Measurements from ENCODE around the gene PRSS1.

PRSS1 gene

GRCh38 chr7:142787783-142788182, 38.5 kb downstream of the PRSS1 start:
- H3K4me3 ChIP-seq (ENCODE audit: low read length), result no peak overlapping the region
- H3K4me1 ChIP-seq (ENCODE audit: low read length), result peaks cover 15% of the 10 kb centered on the region
- H3K9ac ChIP-seq (ENCODE audit: low read length), result no peak overlapping the region
- H3K36me3 ChIP-seq (replicated peaks; ENCODE audit: low read depth, low read length), result no peaks in the 10 kb centered on the region
- H4K20me1 ChIP-seq (ENCODE audit: insufficient read depth, low read length), result no peaks in the 10 kb centered on the region
- no peaks in the 10 kb centered on the region for H3K79me2 ChIP-seq (ENCODE audit: low read length)
- no peak overlapping the region for H3K27ac ChIP-seq (ENCODE audit: low read length)
- H2AFZ ChIP-seq (ENCODE audit: low read depth, low read length), result no peak overlapping the region
- H3K4me2 ChIP-seq (ENCODE audit: low read length), result no peak overlapping the region
- H3K9me3 ChIP-seq (ENCODE audit: insufficient read depth, low read length), result no peaks in the 10 kb centered on the region
- TF ChIP-seq EZH2phosphoT487 (IDR thresholded peaks at IDR 0.05; ENCODE audit: low read depth), result no peak
- no peaks in the 10 kb centered on the region for H3K27me3 ChIP-seq (ENCODE audit: low read depth, low read length)

- no peaks in the 10 kb centered on the region for H3K27me3 ChIP-seq (ENCODE audit: low read depth, low read length)
- H2AFZ ChIP-seq (ENCODE audit: low read depth, low read length), result no peak overlapping the region
- no peak for TF ChIP-seq EZH2phosphoT487 (IDR thresholded peaks at IDR 0.05; ENCODE audit: low read depth)
- TF ChIP-seq, protein P1, sequence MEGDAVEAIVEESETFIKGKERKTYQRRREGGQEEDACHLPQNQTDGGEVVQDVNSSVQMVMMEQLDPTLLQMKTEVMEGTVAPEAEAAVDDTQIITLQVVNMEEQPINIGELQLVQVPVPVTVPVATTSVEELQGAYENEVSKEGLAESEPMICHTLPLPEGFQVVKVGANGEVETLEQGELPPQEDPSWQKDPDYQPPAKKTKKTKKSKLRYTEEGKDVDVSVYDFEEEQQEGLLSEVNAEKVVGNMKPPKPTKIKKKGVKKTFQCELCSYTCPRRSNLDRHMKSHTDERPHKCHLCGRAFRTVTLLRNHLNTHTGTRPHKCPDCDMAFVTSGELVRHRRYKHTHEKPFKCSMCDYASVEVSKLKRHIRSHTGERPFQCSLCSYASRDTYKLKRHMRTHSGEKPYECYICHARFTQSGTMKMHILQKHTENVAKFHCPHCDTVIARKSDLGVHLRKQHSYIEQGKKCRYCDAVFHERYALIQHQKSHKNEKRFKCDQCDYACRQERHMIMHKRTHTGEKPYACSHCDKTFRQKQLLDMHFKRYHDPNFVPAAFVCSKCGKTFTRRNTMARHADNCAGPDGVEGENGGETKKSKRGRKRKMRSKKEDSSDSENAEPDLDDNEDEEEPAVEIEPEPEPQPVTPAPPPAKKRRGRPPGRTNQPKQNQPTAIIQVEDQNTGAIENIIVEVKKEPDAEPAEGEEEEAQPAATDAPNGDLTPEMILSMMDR (IDR thresholded peaks at IDR 0.05; ENCODE audit: low read depth, low read length), result no peak
- H3K4me2 ChIP-seq (ENCODE audit: low read length), result no peak overlapping the region
- no peaks in the 10 kb centered on the region for H4K20me1 ChIP-seq (ENCODE audit: insufficient read depth, low read length)
- H3K4me3 ChIP-seq (ENCODE audit: low read length), result no peak overlapping the region
- no peaks in the 10 kb centered on the region for H3K79me2 ChIP-seq (ENCODE audit: low read length)
- H3K36me3 ChIP-seq (replicated peaks; ENCODE audit: low read depth, low read length), result no peaks in the 10 kb centered on the region
- H3K9me3 ChIP-seq (ENCODE audit: insufficient read depth, low read length), result no peaks in the 10 kb centered on the region
- H3K9ac ChIP-seq (ENCODE audit: low read length), result no peak overlapping the region
- H3K27ac ChIP-seq (ENCODE audit: low read length), result no peak overlapping the region
- peaks cover 12% of the 10 kb centered on the region for H3K4me1 ChIP-seq (ENCODE audit: low read length)
Observed at GRCh38 chr7:142788303-142789289, 39.3 kb downstream of the PRSS1 start.

GRCh38 chr7:142789441-142789840, 40.2 kb downstream of the PRSS1 start:
- Histone ChIP-seq H3K9me3 (ENCODE audit: insufficient read depth, low read length) (no peaks in the 10 kb centered on the region), H3K9ac (ENCODE audit: low read length) (no peak overlapping the region), H3K4me1 (ENCODE audit: low read length) (peaks cover 7% of the 10 kb centered on the region), H3K4me3 (ENCODE audit: low read length) (no peak overlapping the region), H3K36me3 (replicated peaks; ENCODE audit: low read depth, low read length) (no peaks in the 10 kb centered on the region), H3K27ac (ENCODE audit: low read length) (no peak overlapping the region), H2AFZ (ENCODE audit: low read depth, low read length) (no peak overlapping the region), H4K20me1 (ENCODE audit: insufficient read depth, low read length) (no peaks in the 10 kb centered on the region), H3K4me2 (ENCODE audit: low read length) (no peak overlapping the region), H3K27me3 (ENCODE audit: low read depth, low read length) (no peaks in the 10 kb centered on the region), H3K79me2 (ENCODE audit: low read length) (no peaks in the 10 kb centered on the region)
- TF ChIP-seq EZH2phosphoT487 (IDR thresholded peaks at IDR 0.05; ENCODE audit: low read depth), result no peak
- TF ChIP-seq, protein P1 (IDR thresholded peaks at IDR 0.05; ENCODE audit: low read depth, low read length), result no peak

- no peak overlapping the region for H2AFZ ChIP-seq (ENCODE audit: low read depth, low read length)
- no peak for TF ChIP-seq EZH2phosphoT487 (IDR thresholded peaks at IDR 0.05; ENCODE audit: low read depth)
- TF ChIP-seq, protein P1 (IDR thresholded peaks at IDR 0.05; ENCODE audit: low read depth, low read length), result no peak
- no peaks in the 10 kb centered on the region for H3K9me3 ChIP-seq (ENCODE audit: insufficient read depth, low read length)
- H3K27ac ChIP-seq (ENCODE audit: low read length), result no peak overlapping the region
- H3K9ac ChIP-seq (ENCODE audit: low read length), result no peak overlapping the region
- no peaks in the 10 kb centered on the region for H3K79me2 ChIP-seq (ENCODE audit: low read length)
- H3K4me1 ChIP-seq (ENCODE audit: low read length), result peaks cover 2% of the 10 kb centered on the region
- H3K4me2 ChIP-seq (ENCODE audit: low read length), result no peak overlapping the region
- no peak overlapping the region for H3K4me3 ChIP-seq (ENCODE audit: low read length)
- H4K20me1 ChIP-seq (ENCODE audit: insufficient read depth, low read length), result no peaks in the 10 kb centered on the region
- H3K27me3 ChIP-seq (ENCODE audit: low read depth, low read length), result no peaks in the 10 kb centered on the region
- H3K36me3 ChIP-seq (replicated peaks; ENCODE audit: low read depth, low read length), result no peaks in the 10 kb centered on the region
Observed at GRCh38 chr7:142790056-142790455, 40.8 kb downstream of the PRSS1 start.
